Hematopoietic multipotent progenitor cell treated with erythropoietin and hydrocortisone succinate and interleukin-3 and kit ligand, for 4 days (in vitro differentiated cells): ENCODE data around the gene MYLK4.

Source experiments
- DNase-seq: peaks from one replicate; pipeline ENCODE4 v3.0.0-alpha.2; 2015

MYLK4 gene

GRCh38 chr6:2622671-2623070, 128.1 kb downstream of the MYLK4 start:
- DNase-seq: no peak

- DNase-seq: no peak
Measured at GRCh38 chr6:2619651-2620050, 131.1 kb downstream of the MYLK4 start.

GRCh38 chr6:2617729-2618128, 133.0 kb downstream of the MYLK4 start:
- no peak for DNase-seq

- DNase-seq: no peak
Measured at GRCh38 chr6:2616811-2617210, 133.9 kb downstream of the MYLK4 start.

GRCh38 chr6:2615251-2615650, 135.5 kb downstream of the MYLK4 start:
- DNase-seq: no peak

- no peak for DNase-seq
Measured at GRCh38 chr6:2614846-2615245, 135.9 kb downstream of the MYLK4 start.

GRCh38 chr6:2614155-2614554, 136.6 kb downstream of the MYLK4 start:
- DNase-seq: no peak
